PFSK-1 (cell line): ENCODE data around the gene GRB10.

Experiments used
- POLR2AphosphoS5 ChIP-seq: IDR thresholded peaks from 2 replicates; pipeline ENCODE4 v1.6.1; 2012; ENCODE audit warnings: low read depth, mild to moderate bottlenecking, control low read depth, low read length, moderate library complexity
- TAF1 ChIP-seq: IDR thresholded peaks from 2 replicates; pipeline ENCODE4 v1.6.1; 2012; ENCODE audit warnings: low read length, control low read depth, borderline replicate concordance; ENCODE audit not compliant: insufficient read depth
- TF ChIP-seq, protein P1 (sequence below), 2 experiments: IDR thresholded peaks; 2 replicates each; pipeline versions ENCODE4 v1.6.1 to v1.8.0; 2011 to 2012; ENCODE audit warnings: low read depth in 2 of 2, low read length in 2 of 2, control low read depth in 1 of 2, inconsistent platforms in 1 of 2, mild to moderate bottlenecking in 1 of 2, moderate library complexity in 1 of 2; ENCODE audit not compliant: insufficient read depth in 1 of 2

- TF ChIP-seq, protein P1, sequence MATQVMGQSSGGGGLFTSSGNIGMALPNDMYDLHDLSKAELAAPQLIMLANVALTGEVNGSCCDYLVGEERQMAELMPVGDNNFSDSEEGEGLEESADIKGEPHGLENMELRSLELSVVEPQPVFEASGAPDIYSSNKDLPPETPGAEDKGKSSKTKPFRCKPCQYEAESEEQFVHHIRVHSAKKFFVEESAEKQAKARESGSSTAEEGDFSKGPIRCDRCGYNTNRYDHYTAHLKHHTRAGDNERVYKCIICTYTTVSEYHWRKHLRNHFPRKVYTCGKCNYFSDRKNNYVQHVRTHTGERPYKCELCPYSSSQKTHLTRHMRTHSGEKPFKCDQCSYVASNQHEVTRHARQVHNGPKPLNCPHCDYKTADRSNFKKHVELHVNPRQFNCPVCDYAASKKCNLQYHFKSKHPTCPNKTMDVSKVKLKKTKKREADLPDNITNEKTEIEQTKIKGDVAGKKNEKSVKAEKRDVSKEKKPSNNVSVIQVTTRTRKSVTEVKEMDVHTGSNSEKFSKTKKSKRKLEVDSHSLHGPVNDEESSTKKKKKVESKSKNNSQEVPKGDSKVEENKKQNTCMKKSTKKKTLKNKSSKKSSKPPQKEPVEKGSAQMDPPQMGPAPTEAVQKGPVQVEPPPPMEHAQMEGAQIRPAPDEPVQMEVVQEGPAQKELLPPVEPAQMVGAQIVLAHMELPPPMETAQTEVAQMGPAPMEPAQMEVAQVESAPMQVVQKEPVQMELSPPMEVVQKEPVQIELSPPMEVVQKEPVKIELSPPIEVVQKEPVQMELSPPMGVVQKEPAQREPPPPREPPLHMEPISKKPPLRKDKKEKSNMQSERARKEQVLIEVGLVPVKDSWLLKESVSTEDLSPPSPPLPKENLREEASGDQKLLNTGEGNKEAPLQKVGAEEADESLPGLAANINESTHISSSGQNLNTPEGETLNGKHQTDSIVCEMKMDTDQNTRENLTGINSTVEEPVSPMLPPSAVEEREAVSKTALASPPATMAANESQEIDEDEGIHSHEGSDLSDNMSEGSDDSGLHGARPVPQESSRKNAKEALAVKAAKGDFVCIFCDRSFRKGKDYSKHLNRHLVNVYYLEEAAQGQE (IDR thresholded peaks at IDR 0.05; ENCODE audit: insufficient read depth in 1 of 2, low read depth in 2 of 2, low read length in 2 of 2), result no peak
- TF ChIP-seq TAF1 (no peak), POLR2AphosphoS5 (no peak)
Observed at GRCh38 chr7:50795253-50795652, 12.6 kb upstream of the GRB10 start.
